Dendritic cell treated with granulocyte-macrophage colony-stimulating factor and Interleukin-4, amounts not matched to agents 40 ng/mL and 50 ng/mL, for 4 days (primary cell): ENCODE data around the gene SAPCD1.

Experiments
- H3K27ac Mint-ChIP-seq: one replicate; pipeline ENCODE4 v1.8.0; 2022; ENCODE audit warnings: mild to moderate bottlenecking, mixed read lengths
- H3K27me3 Mint-ChIP-seq: one replicate; pipeline ENCODE4 v1.8.0; 2022; ENCODE audit warnings: mild to moderate bottlenecking, mixed read lengths
- H3K36me3 Mint-ChIP-seq: one replicate; pipeline ENCODE4 v1.8.0; 2022; ENCODE audit warnings: low read depth, mixed read lengths
- H3K4me1 Mint-ChIP-seq: one replicate; pipeline ENCODE4 v1.8.0; 2022; ENCODE audit warnings: low read depth, mixed read lengths
- H3K4me3 Mint-ChIP-seq: one replicate; pipeline ENCODE4 v1.8.0; 2022; ENCODE audit warnings: mild to moderate bottlenecking, moderate library complexity, mixed read lengths
- H3K9me3 Mint-ChIP-seq: one replicate; pipeline ENCODE4 v1.8.0; 2022; ENCODE audit warnings: mixed read lengths
- intact Hi-C: fragments of 100-400 bp; cut with micrococcal nuclease; formaldehyde crosslinking; loops from one replicate; pipeline ENCODE4 v1.15.0; 2022

The SAPCD1 gene

DNA sequence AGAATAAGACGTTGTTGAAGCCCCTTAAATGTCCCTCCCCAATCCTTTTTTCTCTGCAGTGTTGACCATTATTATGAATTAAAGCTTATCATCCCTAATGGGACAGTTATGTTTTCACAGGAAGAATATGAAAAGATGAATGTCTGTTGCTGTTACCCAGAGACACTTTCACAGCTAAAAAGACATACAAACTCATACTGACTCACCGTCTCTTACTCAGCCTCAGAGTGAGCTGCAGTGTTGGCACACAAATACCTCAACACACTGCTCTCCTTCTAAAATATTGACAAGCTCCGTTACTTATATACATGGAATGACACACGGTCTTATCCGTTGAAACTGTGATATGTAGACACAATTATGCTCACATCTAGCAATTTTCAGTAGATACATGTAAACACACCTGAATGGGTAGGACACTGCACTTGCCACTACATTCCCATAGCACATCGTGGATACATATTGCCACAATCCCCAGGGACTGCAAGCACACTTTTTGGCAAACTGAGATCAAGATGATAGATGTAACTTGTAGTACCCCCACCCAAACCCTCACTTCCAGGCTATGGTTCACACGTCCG, 9.6 kb upstream of the SAPCD1 start:
- Mint-ChIP-seq H3K36me3 (peaks cover under 1% of the 10 kb centered on the region), H3K9me3 (no peaks in the 10 kb centered on the region), H3K4me1 (no peaks in the 10 kb centered on the region), H3K27ac (no peak overlapping the region), H3K27me3 (no peaks in the 10 kb centered on the region), H3K4me3 (no peak overlapping the region)
- intact Hi-C loops: no loop called here

DNA sequence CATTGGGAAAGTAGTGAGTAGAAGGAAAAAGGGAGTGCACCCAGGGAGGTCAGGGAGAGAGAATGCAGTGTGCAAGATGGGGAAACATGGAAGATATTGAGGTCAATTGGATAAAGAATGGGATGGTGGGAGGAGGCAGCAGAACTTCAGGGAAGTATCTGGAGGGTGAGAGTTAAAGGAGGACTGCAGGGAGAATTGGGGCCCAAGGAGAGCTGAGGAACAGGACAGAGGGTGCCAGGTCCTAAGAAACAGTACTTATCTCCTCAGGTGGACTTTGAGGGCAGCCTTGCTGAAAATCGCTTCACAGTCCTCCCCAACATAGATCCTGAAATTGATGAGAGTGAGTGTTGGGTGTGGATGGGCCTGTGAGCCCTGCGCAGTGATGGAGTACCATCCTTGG, 4.2 kb upstream of the SAPCD1 start:
- no peaks in the 10 kb centered on the region for H3K9me3 Mint-ChIP-seq
- H3K27ac Mint-ChIP-seq: no peak overlapping the region
- peaks cover under 1% of the 10 kb centered on the region for H3K4me1 Mint-ChIP-seq
- no peaks in the 10 kb centered on the region for H3K27me3 Mint-ChIP-seq
- intact Hi-C loops: no loop called here
- H3K36me3 Mint-ChIP-seq: peaks cover 46% of the 10 kb centered on the region
- no peak overlapping the region for H3K4me3 Mint-ChIP-seq

DNA sequence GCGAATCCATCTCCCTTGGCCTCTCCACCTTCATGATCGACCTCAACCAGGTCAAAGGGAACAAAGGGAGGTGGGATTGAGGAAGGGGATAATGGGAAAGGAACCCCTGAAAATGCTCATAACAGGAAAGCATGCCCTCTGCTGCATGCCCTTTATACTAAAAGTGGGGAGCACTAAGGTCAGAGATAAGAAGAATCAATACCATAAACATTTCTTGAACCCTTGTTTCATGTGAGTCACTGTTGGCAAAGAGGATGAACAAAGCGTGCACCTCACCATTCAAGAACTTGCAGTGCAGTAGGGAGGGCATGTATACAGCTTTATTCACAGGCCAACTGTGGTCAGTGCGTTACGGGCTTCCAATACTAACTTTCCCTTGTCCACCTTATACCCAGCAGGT, 1.7 kb upstream of the SAPCD1 start:
- Mint-ChIP-seq H3K36me3 (peaks cover 52% of the 10 kb centered on the region), H3K4me1 (peaks cover 10% of the 10 kb centered on the region), H3K9me3 (no peaks in the 10 kb centered on the region), H3K4me3 (no peak overlapping the region), H3K27ac (no peak overlapping the region), H3K27me3 (peaks cover under 1% of the 10 kb centered on the region)
- intact Hi-C loops: no loop called here

DNA sequence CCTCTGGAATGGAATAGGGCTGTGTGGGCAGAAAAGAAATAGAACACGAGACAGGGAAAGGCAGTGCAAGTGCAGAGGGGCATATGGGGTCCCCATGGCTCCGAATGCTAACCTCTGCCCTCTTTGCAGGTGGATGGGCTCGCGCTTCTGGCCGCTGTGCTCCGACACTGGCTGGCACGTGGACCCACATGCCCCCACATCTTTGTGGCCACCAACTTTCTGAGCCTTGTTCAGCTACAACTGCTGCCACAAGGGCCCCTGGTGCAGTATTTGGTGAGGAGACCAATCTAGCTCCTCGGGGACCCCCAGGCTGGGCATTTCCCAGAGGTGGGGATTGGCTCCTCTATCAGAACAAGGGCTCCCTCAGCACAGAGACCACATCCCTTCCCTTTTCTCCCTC, 1.1 kb upstream of the SAPCD1 start:
- peaks cover 10% of the 10 kb centered on the region for H3K4me1 Mint-ChIP-seq
- intact Hi-C loops: no loop called here
- no peaks in the 10 kb centered on the region for H3K9me3 Mint-ChIP-seq
- H3K27ac Mint-ChIP-seq: no peak overlapping the region
- peaks cover 52% of the 10 kb centered on the region for H3K36me3 Mint-ChIP-seq
- no peak overlapping the region for H3K4me3 Mint-ChIP-seq
- peaks cover 3% of the 10 kb centered on the region for H3K27me3 Mint-ChIP-seq

DNA sequence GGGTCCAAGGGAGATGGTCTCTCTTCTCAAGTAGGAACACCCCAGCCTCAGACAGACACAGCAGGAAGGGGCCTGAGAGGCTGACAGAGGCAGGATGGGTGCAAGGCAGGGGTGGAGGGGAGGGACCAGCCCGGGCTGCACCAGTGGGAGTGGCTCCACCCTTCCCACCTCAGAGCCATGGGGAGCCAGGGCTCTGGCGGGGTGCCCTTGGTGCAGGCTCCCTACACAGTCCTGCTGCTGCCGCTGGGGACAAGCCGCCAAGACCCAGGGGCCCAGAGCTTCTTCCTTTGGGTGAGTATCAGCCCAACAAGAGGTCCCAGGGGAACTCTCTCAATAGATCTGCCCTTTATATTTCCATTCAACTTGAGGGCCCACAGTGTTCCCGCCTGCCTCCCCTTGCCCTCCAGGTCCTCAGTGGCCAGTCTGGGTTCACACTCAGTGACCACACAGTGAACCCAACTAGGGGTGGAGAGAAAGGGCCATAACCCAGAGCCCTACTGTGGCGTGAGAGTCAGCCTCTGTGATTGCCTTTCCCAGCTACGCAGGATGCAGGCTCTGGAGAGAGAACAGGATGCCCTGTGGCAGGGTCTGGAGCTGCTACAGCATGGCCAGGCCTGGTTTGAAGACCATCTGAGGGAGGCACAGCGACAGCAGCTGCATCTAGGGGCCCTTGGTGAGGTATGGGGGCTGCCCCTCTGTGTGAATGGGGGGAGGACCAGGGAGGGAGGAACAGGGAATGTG, 592 bp downstream of the SAPCD1 start:
- intact Hi-C loops: no loop called here
- Mint-ChIP-seq H3K9me3 (no peaks in the 10 kb centered on the region), H3K4me1 (peaks cover 21% of the 10 kb centered on the region), H3K27ac (no peak overlapping the region), H3K27me3 (peaks cover 3% of the 10 kb centered on the region), H3K36me3 (peaks cover 49% of the 10 kb centered on the region), H3K4me3 (no peak overlapping the region)

DNA sequence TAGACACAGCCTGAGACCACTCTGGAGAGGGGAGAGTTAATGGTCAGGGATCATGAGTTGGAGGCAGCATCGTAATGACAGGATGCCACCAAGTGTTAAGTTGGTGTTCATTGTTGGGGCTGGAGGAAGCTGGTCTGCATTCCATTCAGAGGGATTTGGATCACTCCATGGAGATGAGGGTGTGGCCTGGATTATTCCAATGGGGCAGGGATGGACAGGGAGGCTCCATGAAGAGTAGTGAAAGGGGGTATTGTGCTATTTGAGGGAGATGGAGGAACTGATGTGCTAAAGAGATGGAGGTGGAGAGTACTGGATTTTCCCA, 1.1 kb downstream of the SAPCD1 start:
- Mint-ChIP-seq H3K4me1 (peaks cover 26% of the 10 kb centered on the region), H3K4me3 (no peak overlapping the region), H3K27ac (no peak overlapping the region), H3K9me3 (no peaks in the 10 kb centered on the region), H3K36me3 (peaks cover 46% of the 10 kb centered on the region), H3K27me3 (peaks cover 3% of the 10 kb centered on the region)
- intact Hi-C loops: no loop called here

DNA sequence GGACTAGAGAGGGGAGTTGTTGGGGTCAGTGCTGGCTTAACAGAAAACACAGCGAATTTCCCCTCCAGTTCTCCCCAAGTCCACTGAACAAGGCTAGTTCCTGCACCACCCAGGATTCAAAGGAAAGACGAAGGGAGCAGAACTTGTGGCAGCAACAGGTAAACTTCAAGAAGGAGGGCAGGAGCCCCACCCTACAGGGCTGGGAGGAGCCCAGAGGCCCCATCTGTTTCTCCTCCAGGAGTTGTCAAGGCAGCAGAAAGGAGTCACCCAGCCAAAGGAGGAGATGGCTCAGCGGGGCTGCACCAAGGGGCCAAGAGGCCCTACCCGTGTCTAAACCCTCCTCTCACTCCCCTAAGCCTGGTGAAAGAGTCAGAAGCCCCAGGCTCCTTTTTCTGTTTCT, 1.7 kb downstream of the SAPCD1 start:
- Mint-ChIP-seq H3K4me1 (peaks cover 32% of the 10 kb centered on the region), H3K4me3 (no peak overlapping the region), H3K27ac (no peak overlapping the region), H3K36me3 (peaks cover 41% of the 10 kb centered on the region), H3K27me3 (peaks cover 3% of the 10 kb centered on the region), H3K9me3 (no peaks in the 10 kb centered on the region)
- intact Hi-C loops: no loop called here

DNA sequence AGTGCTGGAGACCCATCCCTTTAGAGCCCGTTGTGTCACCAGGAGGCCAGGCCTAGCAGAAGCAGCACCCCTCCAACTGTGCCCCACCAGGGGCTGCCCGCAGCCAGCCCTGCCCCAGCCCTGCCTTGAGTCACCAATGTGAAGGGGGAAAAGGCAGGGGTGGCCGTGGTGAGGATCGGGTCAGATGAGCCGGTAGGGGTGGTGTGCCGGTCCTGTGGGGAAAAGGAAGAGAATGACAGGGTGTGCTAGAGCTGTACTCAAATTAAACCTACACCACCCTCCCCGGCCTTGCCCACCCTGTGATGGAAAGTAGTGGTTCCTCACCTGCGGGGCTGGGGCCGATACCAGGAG, 3.1 kb downstream of the SAPCD1 start:
- Mint-ChIP-seq H3K4me3 (no peak overlapping the region), H3K27ac (peak overlapping the region; percentile 33), H3K4me1 (peaks cover 42% of the 10 kb centered on the region), H3K36me3 (peaks cover 28% of the 10 kb centered on the region), H3K9me3 (no peaks in the 10 kb centered on the region), H3K27me3 (peaks cover 3% of the 10 kb centered on the region)
- intact Hi-C loops: no loop called here

DNA sequence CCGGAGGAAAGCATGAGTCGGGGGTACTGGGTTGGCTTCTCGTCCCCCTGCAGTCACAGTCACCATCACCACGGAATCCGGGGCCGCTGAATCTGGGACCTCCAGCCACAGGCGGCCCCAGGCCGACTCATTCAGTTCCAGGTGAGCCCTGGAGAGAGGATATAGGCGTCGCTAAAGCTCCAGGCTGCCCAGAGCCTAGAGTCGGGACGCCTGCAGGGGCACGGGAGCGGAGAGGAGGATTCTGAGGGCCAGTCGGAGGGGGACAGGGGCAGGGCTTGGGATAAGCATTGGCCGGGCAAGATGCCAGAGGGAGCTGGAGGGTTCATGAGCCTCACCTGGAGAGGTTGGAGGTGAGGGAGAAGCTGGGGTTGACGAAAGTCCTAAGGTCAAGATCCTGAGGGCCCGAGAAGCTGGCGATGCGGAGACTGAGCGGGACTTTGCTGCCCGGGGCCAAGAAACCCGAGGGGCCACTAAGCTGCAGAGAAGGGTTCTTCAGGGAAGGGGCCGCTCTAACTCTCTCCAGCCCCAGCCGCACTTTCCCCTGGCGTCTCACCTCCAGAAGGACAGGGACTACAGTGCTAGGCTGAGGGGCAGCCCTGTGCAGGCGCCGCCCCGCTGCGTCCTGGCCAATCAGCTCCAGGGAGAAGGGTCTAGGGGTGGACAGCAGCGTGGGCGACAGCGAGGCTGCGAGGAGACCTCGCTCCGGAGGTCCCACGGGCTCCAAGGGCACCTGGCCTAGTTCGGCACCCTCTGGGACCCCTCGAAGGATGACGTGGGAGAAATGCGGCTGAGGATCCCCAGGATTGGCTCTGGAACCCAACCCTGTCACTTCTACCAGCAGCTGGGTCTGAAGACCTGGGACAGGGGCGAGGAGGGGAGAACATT, 3.7 kb downstream of the SAPCD1 start:
- peaks cover 21% of the 10 kb centered on the region for H3K36me3 Mint-ChIP-seq
- peaks cover 42% of the 10 kb centered on the region for H3K4me1 Mint-ChIP-seq
- no peaks in the 10 kb centered on the region for H3K9me3 Mint-ChIP-seq
- intact Hi-C loops: no loop called here
- no peak overlapping the region for H3K4me3 Mint-ChIP-seq
- H3K27me3 Mint-ChIP-seq: peaks cover 3% of the 10 kb centered on the region
- H3K27ac Mint-ChIP-seq: peak overlapping the region; percentile 33

DNA sequence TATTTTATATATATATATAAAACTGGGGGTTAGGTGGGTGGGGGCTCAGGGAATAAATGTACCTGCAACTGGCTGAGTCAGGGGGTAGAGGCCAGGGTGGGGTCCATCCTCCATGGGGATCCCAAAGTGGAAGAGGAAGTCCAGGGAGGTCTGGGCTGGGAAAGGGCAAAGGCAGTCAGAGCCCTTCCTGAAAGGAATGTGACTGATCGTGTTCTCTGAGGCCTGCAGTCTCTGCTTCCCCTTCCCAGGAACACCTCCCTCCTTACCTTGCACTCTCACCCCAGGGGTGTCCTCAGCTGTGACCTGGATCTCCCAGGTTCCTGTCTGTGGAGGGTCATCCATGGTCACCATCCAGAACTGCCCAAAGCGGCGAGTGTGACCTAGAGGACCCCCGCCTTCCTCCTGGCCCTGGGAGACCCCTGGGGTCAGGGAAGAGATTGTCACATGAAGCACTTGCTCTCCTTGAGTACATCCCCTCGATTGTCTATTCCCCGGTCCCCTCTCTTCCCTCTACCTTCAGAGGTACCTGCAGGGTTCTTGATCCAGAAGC, 4.7 kb downstream of the SAPCD1 start:
- H3K27ac Mint-ChIP-seq: peak overlapping the region; percentile 33
- intact Hi-C loops: no loop called here
- peaks cover 42% of the 10 kb centered on the region for H3K4me1 Mint-ChIP-seq
- H3K27me3 Mint-ChIP-seq: peaks cover 3% of the 10 kb centered on the region
- H3K9me3 Mint-ChIP-seq: no peaks in the 10 kb centered on the region
- H3K36me3 Mint-ChIP-seq: peaks cover 11% of the 10 kb centered on the region
- no peak overlapping the region for H3K4me3 Mint-ChIP-seq

DNA sequence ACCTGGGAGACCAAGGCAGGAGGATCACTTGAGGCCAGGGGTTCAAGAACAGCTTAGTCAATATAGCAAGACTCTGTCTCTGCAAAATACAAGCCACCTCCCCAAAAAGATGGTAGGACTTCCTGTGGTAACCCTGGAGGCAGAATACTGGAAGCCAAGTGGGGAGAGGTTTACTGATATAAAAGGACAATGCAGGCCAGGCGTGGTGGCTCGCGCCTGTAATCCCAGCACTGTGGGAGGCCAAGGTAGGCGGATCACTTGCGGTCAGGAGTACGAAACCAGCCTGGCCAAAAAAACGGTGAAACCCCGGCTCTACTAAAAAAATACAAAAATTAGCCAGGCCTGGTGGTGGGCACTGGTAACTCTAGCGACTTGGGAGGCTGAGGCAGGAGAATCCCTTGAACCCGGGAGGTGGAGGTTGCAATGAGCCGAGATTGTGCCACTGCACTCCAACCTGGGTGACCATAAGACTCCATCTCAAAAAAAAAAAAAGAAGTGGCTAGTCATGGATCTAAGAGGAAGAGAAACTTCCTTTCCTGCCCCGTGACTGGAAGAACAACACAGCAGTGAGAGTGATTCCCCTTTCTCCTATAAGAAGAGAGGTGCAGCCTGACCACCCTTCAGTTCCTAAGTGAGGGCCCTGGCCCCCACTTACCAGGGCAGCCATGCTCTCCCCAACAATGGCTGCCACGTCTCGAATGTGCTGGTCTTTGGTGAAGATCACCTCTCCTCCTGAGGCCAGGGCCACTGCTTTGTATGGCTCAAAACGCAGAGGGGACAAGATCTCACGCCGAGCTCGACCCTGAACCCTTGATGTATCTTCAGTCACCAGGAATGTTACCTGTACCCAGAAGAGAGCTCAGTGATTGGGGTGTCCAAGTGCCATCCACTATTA, 6.2 kb downstream of the SAPCD1 start:
- Mint-ChIP-seq H3K27ac (peak overlapping the region; percentile 33), H3K36me3 (peaks cover 2% of the 10 kb centered on the region), H3K27me3 (peaks cover 3% of the 10 kb centered on the region), H3K4me1 (peaks cover 47% of the 10 kb centered on the region), H3K4me3 (peak overlapping the region; percentile 51), H3K9me3 (no peaks in the 10 kb centered on the region)
- intact Hi-C loops: loop anchor here (2.0 kb wide), 3 partner anchors 30 to 88 kb away; partner anchors contain the start of genes DDAH2 and LY6G5C

DNA sequence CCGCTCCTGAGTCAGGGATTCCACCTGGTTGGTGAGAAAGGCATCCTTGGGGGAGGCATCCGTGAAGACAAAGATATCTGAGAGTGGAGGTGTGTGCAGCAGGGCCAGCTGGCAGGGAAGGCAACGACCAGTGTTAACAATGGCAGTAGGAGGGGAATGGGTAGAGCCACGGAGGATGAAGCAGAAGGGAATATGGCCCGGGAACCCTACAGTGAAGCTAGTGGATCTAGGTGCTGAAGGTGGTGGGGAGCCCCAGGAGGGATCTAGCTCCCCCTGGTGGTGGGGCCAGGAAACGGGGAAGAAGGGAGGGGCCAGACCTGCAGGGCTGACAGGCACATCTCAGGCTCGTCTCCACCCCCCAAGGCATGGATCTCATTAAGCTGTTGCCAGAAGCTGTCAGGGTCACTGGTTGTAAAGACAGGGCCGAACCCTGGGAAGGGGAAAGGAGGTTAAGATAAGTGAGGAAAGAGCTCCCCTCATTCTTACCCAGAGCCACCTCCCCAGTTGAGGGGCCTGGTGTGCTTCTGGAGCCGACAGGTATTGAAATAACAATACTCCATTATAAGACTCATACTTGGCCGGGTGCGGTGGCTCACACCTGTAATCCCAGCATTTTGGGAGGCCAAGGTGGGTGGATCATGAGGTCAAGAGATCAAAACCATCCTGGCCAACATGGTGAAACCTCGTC, 7.4 kb downstream of the SAPCD1 start:
- Mint-ChIP-seq H3K27me3 (peaks cover 3% of the 10 kb centered on the region), H3K27ac (peak overlapping the region; percentile 33), H3K4me1 (peaks cover 44% of the 10 kb centered on the region), H3K36me3 (no peaks in the 10 kb centered on the region), H3K4me3 (no peak overlapping the region), H3K9me3 (no peaks in the 10 kb centered on the region)
- intact Hi-C loops: loop anchor here (2.0 kb wide), 3 partner anchors 31 to 89 kb away; partner anchors contain the start of genes DDAH2 and LY6G5C

DNA sequence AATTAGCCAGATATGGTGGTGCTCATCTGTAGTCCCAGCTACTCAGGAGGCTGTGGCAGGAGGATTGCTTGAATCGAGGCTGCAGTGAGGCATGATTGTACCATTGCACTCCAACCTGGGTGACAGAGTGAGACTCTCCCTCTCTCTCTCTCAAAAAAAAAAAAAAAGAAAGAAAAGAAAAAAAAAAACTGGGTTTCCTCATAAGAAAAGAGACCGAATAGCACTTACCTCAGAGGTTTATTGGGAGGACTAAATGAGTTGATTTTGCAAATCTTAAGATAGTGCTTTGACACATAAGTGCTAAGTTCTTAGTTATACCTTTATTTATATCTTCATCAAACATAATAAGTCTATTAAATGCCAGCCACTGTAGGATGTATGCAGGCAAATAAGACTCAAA, 8.4 kb downstream of the SAPCD1 start:
- Mint-ChIP-seq H3K36me3 (no peaks in the 10 kb centered on the region), H3K9me3 (no peaks in the 10 kb centered on the region), H3K4me3 (no peak overlapping the region), H3K4me1 (peaks cover 49% of the 10 kb centered on the region), H3K27ac (no peak overlapping the region), H3K27me3 (peaks cover 2% of the 10 kb centered on the region)
- intact Hi-C loops: no loop called here
